Esophagus (tissue), 2 donors: ENCODE measurements around the gene MROH7. TPM values are rescaled to one million over a fixed set of nuclear protein-coding genes. Genes with fewer than 3 reads are reported as not detected.

Experiments
- H3K27ac ChIP-seq, 2 donors: one replicate each; pipeline ENCODE4 v1.5.1; 2013; ENCODE audit warnings: low read depth in 2 of 2, mild to moderate bottlenecking in 2 of 2, inconsistent platforms in 1 of 2, low read length in 1 of 2, moderate library complexity in 1 of 2
- H3K27me3 ChIP-seq, 2 donors: one replicate each; pipeline ENCODE4 v1.6.1; 2013; ENCODE audit warnings: low read length in 2 of 2, control low read depth in 1 of 2, mild to moderate bottlenecking in 1 of 2; ENCODE audit not compliant: insufficient read depth in 2 of 2, control insufficient read depth in 1 of 2
- H3K36me3 ChIP-seq, 2 donors: one replicate each; pipeline ENCODE4 v1.6.1; 2013; ENCODE audit warnings: low read length in 1 of 2; ENCODE audit not compliant: control insufficient read depth in 2 of 2, insufficient read depth in 2 of 2
- H3K4me1 ChIP-seq, 2 donors: one replicate each; pipeline ENCODE4 v1.6.1; 2013; ENCODE audit warnings: low read length in 1 of 2; ENCODE audit not compliant: control insufficient read depth in 2 of 2, insufficient read depth in 2 of 2
- H3K4me3 ChIP-seq, 2 donors: one replicate each; pipeline ENCODE4 v1.5.1; 2013; ENCODE audit warnings: low read length in 2 of 2, mild to moderate bottlenecking in 2 of 2, low read depth in 1 of 2, moderate library complexity in 1 of 2
- H3K9me3 ChIP-seq, 2 donors: one replicate each; pipeline ENCODE4 v1.6.1; 2013; ENCODE audit warnings: mild to moderate bottlenecking in 2 of 2, low read depth in 1 of 2, low read length in 1 of 2, moderate library complexity in 1 of 2; ENCODE audit not compliant: control insufficient read depth in 2 of 2, insufficient read depth in 1 of 2
- WGBS, 2 donors: extraction: QIAGEN DNeasy Blood & Tissue Kit; methylation state at CpG; one replicate each; pipeline ENCODE4 v1.1.7; 2013; 5-methylcytosine and 5-hydroxymethylcytosine counted together
- polyA plus RNA-seq, 2 donors: library from polyadenylated mRNA; stranded (reverse); fragments of 200-250 nt; gene quantifications; one replicate each; pipeline ENCODE4 v1.2.3, GENCODE V29; 2013
- donor health status: healthy with polysubstance abuse.
- donor health status: Bipolar disorder and iron deficiency.

The MROH7 gene
- polyA plus RNA-seq, 2 donors = 0.80 to 2.3 TPM

GRCh38 chr1:54754486-54755285 is 113.1 kb downstream of the MROH7 start:
- Histone ChIP-seq H3K9me3 (no peaks in the 10 kb centered on the region), H3K36me3 (peaks cover 16 to 22% of the 10 kb centered on the region in 2 donors), H3K4me1 (no peaks in the 10 kb centered on the region), H3K27ac (no peak overlapping the region), H3K4me3 (no peak overlapping the region), H3K27me3 (no peaks in the 10 kb centered on the region)
- 88 to 93% methylated on average over 25 of the region's 25 CpGs for WGBS, 2 donors

- Histone ChIP-seq H3K4me3 (no peak overlapping the region), H3K27me3 (no peaks in the 10 kb centered on the region), H3K27ac (no peak overlapping the region), H3K9me3 (no peaks in the 10 kb centered on the region), H3K4me1 (no peaks in the 10 kb centered on the region), H3K36me3 (peaks cover 16 to 22% of the 10 kb centered on the region in 2 donors)
- WGBS, 2 donors = 94 to 95% methylated on average over 9 of the region's 9 CpGs
Observed at GRCh38 chr1:54757833-54758232, 116.2 kb downstream of the MROH7 start.

GRCh38 chr1:54758678-54759348 is 117.2 kb downstream of the MROH7 start:
- Histone ChIP-seq H3K36me3 (peaks cover 16 to 22% of the 10 kb centered on the region in 2 donors), H3K9me3 (no peaks in the 10 kb centered on the region), H3K4me1 (no peaks in the 10 kb centered on the region), H3K4me3 (no peak overlapping the region), H3K27me3 (no peaks in the 10 kb centered on the region), H3K27ac (no peak overlapping the region)
- WGBS, 2 donors = 91 to 93% methylated on average over 20 of the region's 20 CpGs

Other genes starting within 250 kb of the MROH7 start
- gene SSBP3, start 235.4 kb upstream of the MROH7 start, polyA plus RNA-seq = 10 to 100 TPM; 30.7 to 39.0 TPM
- gene ACOT11, start 93.6 kb upstream of the MROH7 start, polyA plus RNA-seq = 10 to 100 TPM; 10.5 to 13.0 TPM
- under 1 TPM; 0.24 to 0.26 TPM for gene FAM151A, start 18.3 kb upstream of the MROH7 start, polyA plus RNA-seq
- gene TTC4, start 74.1 kb downstream of the MROH7 start, polyA plus RNA-seq = 10 to 100 TPM in 1 of 2 donors, 1 to 10 TPM in 1; 7.7 to 12.5 TPM
- gene PARS2, start 122.7 kb downstream of the MROH7 start, polyA plus RNA-seq = 1 to 10 TPM; 1.5 to 2.5 TPM
- 10 to 100 TPM; 83.5 to 92.9 TPM for gene TTC22, start 159.5 kb downstream of the MROH7 start, polyA plus RNA-seq
- gene DHCR24, start 245.4 kb downstream of the MROH7 start, polyA plus RNA-seq = 100 to 1,000 TPM; 121 to 196 TPM